HepG2 (cell line): Measurements from ENCODE around the gene UCN2. TPM values are rescaled to one million over a fixed set of nuclear protein-coding genes. Genes with fewer than 3 reads are reported as not detected.
A peak's percentile ranks its signal among the peaks of the same experiment; 100 is the strongest.

Experiments
- ETV6 ChIP-seq: sonication (generic); formaldehyde crosslinking; conservative IDR thresholded peaks from 2 replicates; pipeline ENCODE4 v1.4.0; 2020; ENCODE audit warnings: missing genetic modification reagents
- FOSL2 ChIP-seq: sonication (generic); formaldehyde crosslinking; IDR thresholded peaks from 2 replicates; pipeline ENCODE4 v1.4.0; 2020; ENCODE audit warnings: missing genetic modification reagents
- NPAS2 ChIP-seq: sonication (generic); formaldehyde crosslinking; IDR thresholded peaks from 2 replicates; pipeline ENCODE4 v1.8.0; 2022; ENCODE audit warnings: mild to moderate bottlenecking, missing genetic modification reagents, borderline replicate concordance
- PHF21A ChIP-seq: sonication (generic); formaldehyde crosslinking; IDR thresholded peaks from 2 replicates; pipeline ENCODE4 v1.5.0; 2020; ENCODE audit warnings: mild to moderate bottlenecking, missing genetic modification reagents
- U2AF1 ChIP-seq: fragments of 200-400 bp; formaldehyde crosslinking; optimal IDR thresholded peaks from 2 replicates; pipeline ENCODE3; 2017; ENCODE audit warnings: mild to moderate bottlenecking, low read depth, low read length
- YY1 ChIP-seq: IDR thresholded peaks from 2 replicates; pipeline ENCODE4 v1.6.1; 2011; ENCODE audit warnings: low read length, low read depth, moderate library complexity, mild to moderate bottlenecking; ENCODE audit not compliant: insufficient read depth, insufficient replicate concordance
- ZMYM3 ChIP-seq: sonication (generic); formaldehyde crosslinking; IDR thresholded peaks from 2 replicates; pipeline ENCODE4 v1.5.1; 2020; ENCODE audit warnings: mild to moderate bottlenecking, missing genetic modification reagents
- ZNF121 ChIP-seq: sonication (generic); formaldehyde crosslinking; IDR thresholded peaks from 2 replicates; pipeline ENCODE4 v1.5.0; 2020; ENCODE audit warnings: mild to moderate bottlenecking, missing genetic modification reagents
- ZNF333 ChIP-seq: sonication (generic); formaldehyde crosslinking; IDR thresholded peaks from 2 replicates; pipeline ENCODE4 v1.4.0; 2020; ENCODE audit warnings: mild to moderate bottlenecking, missing genetic modification reagents, borderline replicate concordance
- ZNF546 ChIP-seq: sonication (generic); formaldehyde crosslinking; conservative IDR thresholded peaks from 2 replicates; pipeline ENCODE4 v1.8.1; 2023; ENCODE audit warnings: mild to moderate bottlenecking, missing genetic modification reagents
- ZNF556 ChIP-seq: sonication (generic); formaldehyde crosslinking; IDR thresholded peaks from 2 replicates; pipeline ENCODE4 v1.4.0; 2020; ENCODE audit warnings: mild to moderate bottlenecking, missing genetic modification reagents, borderline replicate concordance
- ZNF557 ChIP-seq: sonication (generic); formaldehyde crosslinking; IDR thresholded peaks from 2 replicates; pipeline ENCODE4 v1.4.0; 2020; ENCODE audit warnings: missing genetic modification reagents
- ZNF839 ChIP-seq: sonication (generic); formaldehyde crosslinking; IDR thresholded peaks from 2 replicates; pipeline ENCODE4 v1.4.0; 2020; ENCODE audit warnings: missing genetic modification reagents, mild to moderate bottlenecking, borderline replicate concordance
- polyA plus RNA-seq, 8 experiments: library from polyadenylated mRNA; depleted of rRNA in 3 of 8; stranded (reverse) in 7 of 8; unstranded in 1 of 8; fragments of >200 nt; fragmentation: Illumina TruSeq in 4 of 8; extraction: Trizol in 4 of 8; gene quantifications; 2 replicates each; pipeline versions ENCODE4 v1.2.1 to v1.2.3, GENCODE V29; 2011 to 2016; ENCODE audit warnings: low read depth in 4 of 8, missing spikeins in 1 of 8, mixed read lengths in 1 of 8; ENCODE audit not compliant: insufficient read depth in 1 of 8
- total RNA-seq, 5 experiments: library from RNA; depleted of rRNA; stranded (reverse); fragments of >200 nt; fragmentation: Illumina TruSeq; extraction: Trizol; gene quantifications; 2 replicates each; pipeline ENCODE4 v1.2.3, GENCODE V29; 2016; ENCODE audit warnings: low read depth in 1 of 5
- TF ChIP-seq, protein P1 (sequence below): sonication (generic); formaldehyde crosslinking; IDR thresholded peaks from 2 replicates; pipeline ENCODE4 v1.4.0; 2020; ENCODE audit warnings: missing genetic modification reagents, mild to moderate bottlenecking, borderline replicate concordance
- TF ChIP-seq, protein P2 (sequence below): sonication (generic); formaldehyde crosslinking; IDR thresholded peaks from 2 replicates; pipeline ENCODE4 v1.4.0; 2020; ENCODE audit warnings: mild to moderate bottlenecking, low read depth, missing genetic modification reagents
- TF ChIP-seq, protein P3 (sequence below): sonication (generic); formaldehyde crosslinking; IDR thresholded peaks from 2 replicates; pipeline ENCODE4 v1.4.0; 2020; ENCODE audit warnings: missing genetic modification reagents
- TF ChIP-seq, protein P4 (sequence below): sonication (generic); formaldehyde crosslinking; IDR thresholded peaks from 2 replicates; pipeline ENCODE4 v1.4.0; 2020; ENCODE audit warnings: mild to moderate bottlenecking, missing genetic modification reagents
- TF ChIP-seq, protein P5 (sequence below): IDR thresholded peaks from 2 replicates; pipeline ENCODE4 v1.6.1; 2016; ENCODE audit warnings: missing biosample characterization, missing genetic modification reagents, low read depth
- TF ChIP-seq, protein P6 (sequence below): conservative IDR thresholded peaks from 2 replicates; pipeline ENCODE4 v1.6.1; 2018; ENCODE audit warnings: missing genetic modification reagents
- TF ChIP-seq, protein P7 (sequence below): sonication (generic); formaldehyde crosslinking; conservative IDR thresholded peaks from 2 replicates; pipeline ENCODE4 v1.4.0; 2020; ENCODE audit warnings: missing genetic modification reagents

The UCN2 gene
- total and polyA plus RNA-seq, 2 of the 13 experiments (the other 11 are each of a cell fraction or from before 2014, with no cell fraction given) = 0.07 to 1.5 TPM

DNA sequence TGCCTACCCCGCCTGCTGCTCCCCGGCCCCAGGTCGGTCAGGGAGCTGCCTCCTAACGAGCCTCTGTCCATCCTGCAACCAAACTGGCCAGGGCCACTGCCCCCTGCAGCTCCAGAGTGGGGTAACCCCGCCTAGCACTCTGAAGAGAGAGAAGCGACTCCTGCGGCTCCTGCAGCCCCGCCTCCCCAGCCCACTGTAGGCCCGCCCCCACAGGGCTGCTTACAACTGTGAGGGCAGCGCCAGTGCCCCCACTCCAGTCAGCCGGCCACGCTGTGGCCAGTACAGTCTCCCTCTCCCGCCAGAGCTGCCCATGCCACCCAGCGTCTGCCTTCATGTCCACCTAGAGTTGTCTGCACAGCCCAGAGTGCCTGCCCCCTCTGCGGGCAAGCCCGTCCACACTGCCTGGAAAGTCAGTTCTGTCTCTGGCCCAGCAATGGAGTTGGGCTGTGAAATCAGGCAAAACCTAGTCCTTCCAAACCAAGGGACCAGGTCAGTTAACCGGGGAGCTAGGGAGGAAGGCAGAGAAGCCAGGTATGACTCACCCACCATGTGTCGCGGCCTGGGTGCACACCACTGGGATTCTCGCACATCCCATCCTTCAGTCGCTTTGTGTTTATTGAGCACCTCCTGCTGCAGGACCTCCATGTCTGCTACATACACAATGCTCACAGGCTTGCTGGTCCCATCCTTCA is 2.4 kb downstream of the UCN2 start (continued):
- TF ChIP-seq U2AF1 (no peak), ZNF556 (CRISPR knock-in tag) (no peak), YY1 (peak; percentile 46), ZNF333 (CRISPR knock-in tag) (0 out of 2 replicates have a peak, but pooled peaks have one; percentile 16), ZNF557 (no peak), NPAS2 (CRISPR knock-in tag) (no peak), ZMYM3 (CRISPR knock-in tag) (no peak), FOSL2 (peak; percentile 76), ZNF546 (no peak), ETV6 (CRISPR knock-in tag) (no peak), ZNF121 (no peak), PHF21A (CRISPR knock-in tag) (0 out of 2 replicates have a peak, but pooled peaks have one; percentile 26), ZNF839 (CRISPR knock-in tag) (no peak)
- TF ChIP-seq, protein P1, sequence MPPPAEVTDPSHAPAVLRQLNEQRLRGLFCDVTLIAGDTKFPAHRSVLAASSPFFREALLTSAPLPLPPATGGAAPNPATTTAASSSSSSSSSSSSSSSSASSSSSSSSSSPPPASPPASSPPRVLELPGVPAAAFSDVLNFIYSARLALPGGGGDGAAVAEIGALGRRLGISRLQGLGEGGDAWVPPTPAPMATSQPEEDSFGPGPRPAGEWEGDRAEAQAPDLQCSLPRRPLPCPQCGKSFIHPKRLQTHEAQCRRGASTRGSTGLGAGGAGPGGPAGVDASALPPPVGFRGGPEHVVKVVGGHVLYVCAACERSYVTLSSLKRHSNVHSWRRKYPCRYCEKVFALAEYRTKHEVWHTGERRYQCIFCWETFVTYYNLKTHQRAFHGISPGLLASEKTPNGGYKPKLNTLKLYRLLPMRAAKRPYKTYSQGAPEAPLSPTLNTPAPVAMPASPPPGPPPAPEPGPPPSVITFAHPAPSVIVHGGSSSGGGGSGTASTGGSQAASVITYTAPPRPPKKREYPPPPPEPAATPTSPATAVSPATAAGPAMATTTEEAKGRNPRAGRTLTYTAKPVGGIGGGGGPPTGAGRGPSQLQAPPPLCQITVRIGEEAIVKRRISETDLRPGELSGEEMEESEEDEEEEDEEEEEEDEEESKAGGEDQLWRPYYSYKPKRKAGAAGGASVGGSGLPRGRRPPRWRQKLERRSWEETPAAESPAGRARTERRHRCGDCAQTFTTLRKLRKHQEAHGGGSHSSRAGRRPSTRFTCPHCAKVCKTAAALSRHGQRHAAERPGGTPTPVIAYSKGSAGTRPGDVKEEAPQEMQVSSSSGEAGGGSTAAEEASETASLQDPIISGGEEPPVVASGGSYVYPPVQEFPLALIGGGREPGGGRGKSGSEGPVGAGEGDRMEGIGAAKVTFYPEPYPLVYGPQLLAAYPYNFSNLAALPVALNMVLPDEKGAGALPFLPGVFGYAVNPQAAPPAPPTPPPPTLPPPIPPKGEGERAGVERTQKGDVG = peak; percentile 59; the same call in 1 of the 2 replicates
- TF ChIP-seq, protein P2, sequence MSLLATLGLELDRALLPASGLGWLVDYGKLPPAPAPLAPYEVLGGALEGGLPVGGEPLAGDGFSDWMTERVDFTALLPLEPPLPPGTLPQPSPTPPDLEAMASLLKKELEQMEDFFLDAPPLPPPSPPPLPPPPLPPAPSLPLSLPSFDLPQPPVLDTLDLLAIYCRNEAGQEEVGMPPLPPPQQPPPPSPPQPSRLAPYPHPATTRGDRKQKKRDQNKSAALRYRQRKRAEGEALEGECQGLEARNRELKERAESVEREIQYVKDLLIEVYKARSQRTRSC (CRISPR knock-in tag) = no peak
- TF ChIP-seq, protein P3, sequence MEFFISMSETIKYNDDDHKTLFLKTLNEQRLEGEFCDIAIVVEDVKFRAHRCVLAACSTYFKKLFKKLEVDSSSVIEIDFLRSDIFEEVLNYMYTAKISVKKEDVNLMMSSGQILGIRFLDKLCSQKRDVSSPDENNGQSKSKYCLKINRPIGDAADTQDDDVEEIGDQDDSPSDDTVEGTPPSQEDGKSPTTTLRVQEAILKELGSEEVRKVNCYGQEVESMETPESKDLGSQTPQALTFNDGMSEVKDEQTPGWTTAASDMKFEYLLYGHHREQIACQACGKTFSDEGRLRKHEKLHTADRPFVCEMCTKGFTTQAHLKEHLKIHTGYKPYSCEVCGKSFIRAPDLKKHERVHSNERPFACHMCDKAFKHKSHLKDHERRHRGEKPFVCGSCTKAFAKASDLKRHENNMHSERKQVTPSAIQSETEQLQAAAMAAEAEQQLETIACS (CRISPR knock-in tag) = no peak
- TF ChIP-seq, protein P4, sequence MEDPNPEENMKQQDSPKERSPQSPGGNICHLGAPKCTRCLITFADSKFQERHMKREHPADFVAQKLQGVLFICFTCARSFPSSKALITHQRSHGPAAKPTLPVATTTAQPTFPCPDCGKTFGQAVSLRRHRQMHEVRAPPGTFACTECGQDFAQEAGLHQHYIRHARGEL (CRISPR knock-in tag) = 0 out of 2 replicates have a peak, but pooled peaks have one; percentile 41
- TF ChIP-seq, protein P5, sequence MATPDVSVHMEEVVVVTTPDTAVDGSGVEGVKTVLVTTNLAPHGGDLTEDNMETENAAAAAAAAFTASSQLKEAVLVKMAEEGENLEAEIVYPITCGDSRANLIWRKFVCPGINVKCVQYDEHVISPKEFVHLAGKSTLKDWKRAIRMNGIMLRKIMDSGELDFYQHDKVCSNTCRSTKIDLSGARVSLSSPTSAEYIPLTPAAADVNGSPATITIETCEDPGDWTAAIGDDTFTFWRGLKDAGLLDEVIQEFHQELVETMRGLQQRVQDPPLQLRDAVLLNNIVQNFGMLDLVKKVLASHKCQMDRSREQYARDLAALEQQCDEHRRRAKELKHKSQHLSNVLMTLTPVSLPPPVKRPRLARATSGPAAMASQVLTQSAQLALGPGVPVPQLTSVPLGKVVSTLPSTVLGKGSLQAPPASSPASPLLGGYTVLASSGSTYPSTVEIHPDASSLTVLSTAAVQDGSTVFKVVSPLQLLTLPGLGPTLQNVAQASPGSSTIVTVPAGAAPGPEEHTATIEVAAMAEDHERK (CRISPR knock-in tag) = no peak
- TF ChIP-seq, protein P6, sequence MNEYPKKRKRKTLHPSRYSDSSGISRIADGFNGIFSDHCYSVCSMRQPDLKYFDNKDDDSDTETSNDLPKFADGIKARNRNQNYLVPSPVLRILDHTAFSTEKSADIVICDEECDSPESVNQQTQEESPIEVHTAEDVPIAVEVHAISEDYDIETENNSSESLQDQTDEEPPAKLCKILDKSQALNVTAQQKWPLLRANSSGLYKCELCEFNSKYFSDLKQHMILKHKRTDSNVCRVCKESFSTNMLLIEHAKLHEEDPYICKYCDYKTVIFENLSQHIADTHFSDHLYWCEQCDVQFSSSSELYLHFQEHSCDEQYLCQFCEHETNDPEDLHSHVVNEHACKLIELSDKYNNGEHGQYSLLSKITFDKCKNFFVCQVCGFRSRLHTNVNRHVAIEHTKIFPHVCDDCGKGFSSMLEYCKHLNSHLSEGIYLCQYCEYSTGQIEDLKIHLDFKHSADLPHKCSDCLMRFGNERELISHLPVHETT (CRISPR knock-in tag) = no peak
- TF ChIP-seq, protein P7, sequence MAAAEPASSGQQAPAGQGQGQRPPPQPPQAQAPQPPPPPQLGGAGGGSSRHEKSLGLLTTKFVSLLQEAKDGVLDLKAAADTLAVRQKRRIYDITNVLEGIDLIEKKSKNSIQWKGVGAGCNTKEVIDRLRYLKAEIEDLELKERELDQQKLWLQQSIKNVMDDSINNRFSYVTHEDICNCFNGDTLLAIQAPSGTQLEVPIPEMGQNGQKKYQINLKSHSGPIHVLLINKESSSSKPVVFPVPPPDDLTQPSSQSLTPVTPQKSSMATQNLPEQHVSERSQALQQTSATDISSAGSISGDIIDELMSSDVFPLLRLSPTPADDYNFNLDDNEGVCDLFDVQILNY (CRISPR knock-in tag) = no peak
